IPS-15b (cell line): ENCODE results near the gene DDR1.
"Not testable (repeated sequence)": the region's sequence is repeated elsewhere in the genome, so short reads cannot be mapped to it uniquely, and the experiment has no call there.

Experiments used
- H3K27me3 ChIP-seq: one replicate; pipeline ENCODE4 v1.6.1; 2013; ENCODE audit warnings: low read length; ENCODE audit not compliant: control insufficient read depth, insufficient read depth
- H3K36me3 ChIP-seq: one replicate; pipeline ENCODE4 v1.6.1; 2013; ENCODE audit warnings: low read length; ENCODE audit not compliant: control insufficient read depth, insufficient read depth
- H3K4me1 ChIP-seq: one replicate; pipeline ENCODE4 v1.6.1; 2013; ENCODE audit warnings: mild to moderate bottlenecking, low read length; ENCODE audit not compliant: control insufficient read depth, insufficient read depth
- H3K4me3 ChIP-seq: one replicate; pipeline ENCODE4 v1.5.1; 2013; ENCODE audit warnings: low read depth, low read length
- H3K9ac ChIP-seq: one replicate; pipeline ENCODE4 v1.6.1; 2013; ENCODE audit warnings: low read depth, mild to moderate bottlenecking, low read length
- H3K9me3 ChIP-seq: one replicate; pipeline ENCODE4 v1.6.1; 2013; ENCODE audit warnings: mild to moderate bottlenecking, low read length; ENCODE audit not compliant: control insufficient read depth, insufficient read depth

The DDR1 gene

DNA sequence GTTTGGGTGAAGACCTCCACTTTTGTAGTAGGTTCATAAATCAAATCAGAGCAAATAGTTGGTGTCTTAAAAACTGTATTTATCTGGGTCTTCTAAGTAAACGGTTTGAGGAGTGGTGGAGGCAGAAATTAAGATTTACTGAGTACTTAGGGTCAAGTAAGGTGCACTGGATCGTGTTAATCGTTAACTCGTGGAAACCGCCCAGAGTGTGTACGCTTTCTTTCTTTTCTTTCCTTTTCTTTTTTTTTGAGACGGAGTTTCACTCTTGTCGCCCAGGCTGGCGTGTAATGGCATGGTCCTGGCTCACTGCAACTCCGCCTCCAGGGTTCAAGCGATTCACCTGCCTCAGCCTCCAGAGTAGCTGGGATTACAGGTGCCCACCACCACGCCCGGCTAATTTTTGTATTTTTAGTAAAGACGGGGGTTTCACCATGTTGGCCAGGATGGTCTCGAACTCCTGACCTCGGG lies 23.0 kb downstream of the DDR1 start:
- peak overlapping the region; percentile 89 for H3K4me3 ChIP-seq
- H3K9ac ChIP-seq, result peak overlapping the region; percentile 54

DNA sequence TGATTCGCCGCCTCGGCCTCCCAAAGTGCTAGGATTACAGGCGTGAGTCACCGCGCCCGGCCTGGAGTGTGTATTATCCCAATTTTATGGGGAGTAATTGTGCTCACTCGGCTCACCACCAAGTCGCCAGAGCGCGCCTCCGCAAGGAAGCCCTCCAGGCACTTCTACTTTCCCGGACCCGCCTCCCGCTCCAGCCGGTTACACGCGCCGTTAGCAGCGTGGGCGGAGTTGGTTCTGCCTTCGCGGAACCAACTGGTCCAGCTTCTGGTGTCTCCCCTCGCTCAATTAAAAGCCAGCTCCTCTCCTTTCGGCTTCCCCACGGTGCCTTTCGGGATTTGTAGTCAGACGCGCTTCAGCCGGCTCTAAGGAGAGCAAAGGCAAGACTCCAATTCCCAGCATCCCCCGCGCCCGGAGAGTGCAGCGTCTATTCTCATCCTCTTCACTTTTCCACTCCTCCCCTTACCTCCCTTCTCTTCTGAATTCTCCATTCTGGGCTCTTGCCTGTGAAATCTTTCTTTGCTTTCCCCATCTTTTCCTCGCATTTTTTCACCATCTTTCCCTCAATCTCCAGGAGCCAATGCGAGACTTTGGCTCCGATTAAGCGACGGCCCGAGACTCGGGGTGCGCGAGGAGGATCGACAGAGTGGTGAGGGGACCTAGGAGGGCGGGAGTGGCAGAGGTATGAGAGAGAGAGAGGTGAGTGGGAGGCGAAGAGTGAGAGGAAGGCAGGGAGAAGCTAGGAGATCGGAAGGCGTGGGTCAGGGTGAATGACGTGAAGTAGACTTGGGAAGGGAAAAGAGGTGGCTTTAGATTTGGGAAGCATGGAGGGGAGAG lies 23.7 kb downstream of the DDR1 start, which contains the start of gene GTF2H4:
Gene GTF2H4, plus strand, starts transcription at position 450 of the 834 bp plus-strand sequence.
- Histone ChIP-seq H3K4me1 (no peaks in the 10 kb centered on the region), H3K9ac (peak within 1 kb of the TSS; percentile 61), H3K36me3 (peaks cover 16% of the 10 kb centered on the region), H3K4me3 (peak within 1 kb of the TSS; percentile 89), H3K27me3 (no peaks in the 10 kb centered on the region), H3K9me3 (no peaks in the 10 kb centered on the region)

More for the DNA sequence above, 23.0 kb downstream of the DDR1 start:
- not testable (repeated sequence) for H3K4me1 ChIP-seq, H3K9me3 ChIP-seq, H3K27me3 ChIP-seq
- peaks cover 15% of the 10 kb centered on the region for H3K36me3 ChIP-seq

DNA sequence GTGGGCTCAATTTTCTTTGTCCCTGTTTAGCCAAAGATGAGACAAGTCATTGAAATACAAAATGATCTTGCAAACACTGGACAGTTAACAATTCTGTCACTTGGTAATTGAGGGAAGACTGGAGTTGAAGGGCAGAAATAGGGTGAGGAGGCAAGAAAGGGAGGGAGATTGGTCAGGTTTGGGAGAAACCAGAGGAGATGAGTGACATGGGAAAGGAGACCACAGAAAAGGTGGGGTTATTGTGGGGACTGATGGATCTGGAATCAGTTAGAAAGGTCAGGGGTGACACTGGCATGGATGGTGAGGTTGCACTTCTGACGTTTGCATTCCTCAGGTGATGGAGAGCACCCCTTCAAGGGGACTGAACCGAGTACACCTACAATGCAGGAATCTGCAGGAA lies 24.4 kb downstream of the DDR1 start:
- H3K27me3 ChIP-seq, result no peaks in the 10 kb centered on the region
- H3K9ac ChIP-seq, result peak overlapping the region; percentile 61
- H3K4me1 ChIP-seq, result no peaks in the 10 kb centered on the region
- no peaks in the 10 kb centered on the region for H3K9me3 ChIP-seq
- H3K36me3 ChIP-seq, result peaks cover 19% of the 10 kb centered on the region
- peak overlapping the region; percentile 89 for H3K4me3 ChIP-seq

DNA sequence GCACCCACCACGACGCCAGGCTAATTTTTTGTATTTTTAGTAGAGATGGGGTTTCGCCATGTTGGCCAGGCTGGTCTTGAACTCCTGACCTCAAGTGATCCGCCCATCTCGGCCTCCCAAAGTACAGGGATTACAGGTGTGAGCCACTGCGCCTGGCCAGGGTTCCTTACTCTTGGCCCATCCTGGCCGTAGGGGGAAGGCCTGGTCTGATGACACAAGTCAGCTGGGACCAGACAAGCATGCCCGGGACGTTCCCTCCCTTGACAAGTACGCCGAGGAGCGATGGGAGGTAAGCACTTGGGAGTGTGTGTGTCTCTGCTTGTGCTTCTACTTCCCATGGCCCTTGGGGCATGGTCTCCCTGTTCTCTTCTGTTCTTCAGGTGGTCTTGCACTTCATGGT lies 26.2 kb downstream of the DDR1 start:
- not testable (repeated sequence) for H3K4me3 ChIP-seq, H3K9me3 ChIP-seq, H3K4me1 ChIP-seq, H3K27me3 ChIP-seq, H3K9ac ChIP-seq
- peaks cover 19% of the 10 kb centered on the region for H3K36me3 ChIP-seq

DNA sequence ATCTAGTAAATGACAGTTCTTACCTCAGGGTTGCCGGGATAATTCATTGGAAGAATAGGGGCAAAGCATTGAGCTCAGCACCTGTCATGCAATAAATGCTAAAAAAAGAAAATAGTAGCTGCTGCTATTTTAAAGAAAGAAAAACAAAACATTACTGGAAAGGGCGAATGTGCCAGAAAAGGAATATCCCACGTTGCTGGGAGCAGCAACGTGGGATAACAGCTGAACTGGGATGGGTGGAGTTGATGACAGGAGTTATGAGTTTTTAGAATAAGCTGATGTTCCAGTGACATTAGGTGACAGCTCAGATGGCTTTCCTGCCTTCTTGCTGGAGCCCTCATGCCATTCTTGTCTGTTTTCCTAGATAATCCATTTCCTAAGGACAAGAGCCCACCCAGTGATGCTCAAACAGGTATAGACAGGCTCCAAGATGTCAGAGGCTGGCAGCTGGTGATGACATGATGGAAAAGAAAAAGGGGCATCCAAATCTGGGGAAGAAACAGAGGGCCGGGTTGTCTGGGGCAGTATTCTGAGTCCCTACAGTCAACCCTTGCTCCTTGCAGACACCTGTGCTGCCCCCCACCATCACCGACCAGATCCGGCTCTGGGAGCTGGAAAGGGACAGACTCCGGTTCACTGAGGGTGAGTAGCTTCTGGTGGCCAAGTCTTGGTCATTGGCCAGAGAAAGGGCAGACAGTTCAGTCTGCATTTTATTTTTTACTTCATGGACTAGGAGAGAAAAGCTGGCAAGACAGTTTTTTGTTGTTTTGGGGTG lies 28.6 kb downstream of the DDR1 start:
- Histone ChIP-seq H3K27me3 (no peaks in the 10 kb centered on the region), H3K9me3 (no peaks in the 10 kb centered on the region), H3K36me3 (peaks cover 31% of the 10 kb centered on the region), H3K9ac (peak overlapping the region; percentile 60), H3K4me3 (peak overlapping the region; percentile 79), H3K4me1 (peaks cover 5% of the 10 kb centered on the region)

DNA sequence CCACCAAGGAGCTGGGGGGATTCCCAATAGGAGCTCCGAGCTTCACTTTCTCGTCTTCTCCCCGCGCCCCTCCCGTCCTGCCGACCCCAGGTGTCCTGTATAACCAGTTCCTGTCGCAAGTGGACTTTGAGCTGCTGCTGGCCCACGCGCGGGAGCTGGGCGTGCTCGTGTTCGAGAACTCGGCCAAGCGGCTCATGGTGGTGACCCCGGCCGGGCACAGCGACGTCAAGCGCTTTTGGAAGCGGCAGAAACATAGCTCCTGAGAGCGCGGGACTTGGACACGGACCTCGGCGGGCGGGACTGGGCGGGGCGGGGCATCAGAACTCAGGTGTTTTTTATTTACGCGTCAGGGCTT lies 29.4 kb downstream of the DDR1 start:
- Histone ChIP-seq H3K4me3 (peak overlapping the region; percentile 79), H3K9ac (peak overlapping the region; percentile 60), H3K9me3 (no peaks in the 10 kb centered on the region), H3K4me1 (peaks cover 5% of the 10 kb centered on the region), H3K36me3 (peaks cover 37% of the 10 kb centered on the region), H3K27me3 (no peaks in the 10 kb centered on the region)

DNA sequence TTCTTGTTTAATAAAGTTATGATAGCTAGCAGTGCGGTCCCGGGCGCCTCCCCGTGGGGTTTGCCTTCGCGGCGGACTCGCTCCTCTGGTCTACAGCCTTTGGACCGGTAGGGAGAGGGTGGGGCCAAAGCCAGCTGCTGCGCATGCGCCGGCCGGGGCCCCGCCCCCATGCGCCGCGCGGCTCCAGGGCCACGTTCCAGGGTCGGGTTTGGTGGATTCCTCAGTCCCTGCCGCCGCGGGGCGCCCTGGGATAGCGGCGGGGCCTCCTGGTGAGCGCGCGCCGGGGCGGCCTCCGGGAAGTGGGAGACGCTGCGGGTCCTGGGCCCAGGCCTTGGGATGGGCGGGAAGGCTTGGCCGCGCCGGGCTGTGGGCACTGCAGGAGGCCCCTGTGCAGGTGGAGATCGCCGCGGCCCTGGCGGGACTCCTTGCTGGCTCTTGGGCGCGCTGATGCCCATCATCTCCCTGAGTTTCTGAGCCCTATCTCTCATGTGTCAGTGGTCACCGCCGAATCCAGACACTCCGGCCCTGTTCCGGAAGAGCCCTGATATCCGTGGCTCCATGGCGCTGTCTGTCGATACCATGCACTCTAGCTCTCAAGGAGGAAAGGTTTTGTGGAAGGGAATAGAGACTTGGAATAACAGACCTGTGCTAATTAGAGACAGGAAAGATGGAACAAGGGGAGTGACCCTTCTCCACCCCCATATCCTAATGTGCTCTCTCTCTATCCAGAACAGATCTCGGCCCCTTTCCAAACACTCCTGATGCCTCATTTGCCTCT lies 29.9 kb downstream of the DDR1 start, which contains the start of gene VARS2:
Gene VARS2, plus strand, starts transcription at position 163 of the 778 bp plus-strand sequence. Its CDS starts 599 bp downstream, at position 762.
- Histone ChIP-seq H3K4me1 (peaks cover 5% of the 10 kb centered on the region), H3K27me3 (no peaks in the 10 kb centered on the region), H3K9me3 (no peaks in the 10 kb centered on the region), H3K4me3 (peak within 1 kb of the TSS; percentile 79), H3K9ac (peak within 1 kb of the TSS; percentile 61), H3K36me3 (peaks cover 40% of the 10 kb centered on the region)

DNA sequence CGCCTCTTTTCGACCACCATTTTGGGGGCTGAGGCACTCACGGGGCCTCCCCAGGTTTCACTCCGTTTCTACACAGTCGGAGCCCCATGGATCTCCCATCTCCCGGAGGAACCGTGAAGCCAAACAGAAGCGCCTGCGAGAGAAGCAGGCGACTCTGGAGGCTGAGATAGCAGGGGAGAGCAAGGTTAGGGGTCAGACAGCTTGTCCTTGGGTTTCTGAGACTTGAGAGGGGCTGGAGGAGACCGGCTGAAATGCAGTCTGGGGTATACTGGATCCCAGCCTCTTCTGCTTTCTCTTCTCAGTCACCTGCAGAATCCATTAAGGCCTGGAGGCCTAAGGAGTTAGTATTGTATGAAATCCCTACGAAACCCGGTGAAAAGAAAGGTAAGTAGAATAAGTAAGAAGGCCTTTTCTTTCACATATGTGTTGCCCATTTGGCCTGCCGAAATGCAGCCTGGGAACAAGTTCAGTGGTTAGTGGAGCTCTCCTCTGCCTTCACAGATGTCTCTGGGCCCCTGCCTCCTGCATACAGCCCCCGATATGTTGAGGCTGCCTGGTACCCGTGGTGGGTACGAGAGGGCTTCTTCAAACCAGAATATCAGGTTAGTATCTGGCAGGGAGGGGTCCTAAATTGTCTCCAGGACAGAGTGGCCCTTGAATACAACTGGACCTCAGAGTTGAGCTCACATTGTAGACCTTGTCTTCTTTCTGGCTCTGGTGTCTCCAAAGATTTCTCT lies 30.7 kb downstream of the DDR1 start:
- peaks cover 43% of the 10 kb centered on the region for H3K36me3 ChIP-seq
- H3K4me1 ChIP-seq, result peaks cover 5% of the 10 kb centered on the region
- H3K9ac ChIP-seq, result peak overlapping the region; percentile 61
- H3K9me3 ChIP-seq, result no peaks in the 10 kb centered on the region
- H3K4me3 ChIP-seq, result peak overlapping the region; percentile 79
- H3K27me3 ChIP-seq, result no peaks in the 10 kb centered on the region

DNA sequence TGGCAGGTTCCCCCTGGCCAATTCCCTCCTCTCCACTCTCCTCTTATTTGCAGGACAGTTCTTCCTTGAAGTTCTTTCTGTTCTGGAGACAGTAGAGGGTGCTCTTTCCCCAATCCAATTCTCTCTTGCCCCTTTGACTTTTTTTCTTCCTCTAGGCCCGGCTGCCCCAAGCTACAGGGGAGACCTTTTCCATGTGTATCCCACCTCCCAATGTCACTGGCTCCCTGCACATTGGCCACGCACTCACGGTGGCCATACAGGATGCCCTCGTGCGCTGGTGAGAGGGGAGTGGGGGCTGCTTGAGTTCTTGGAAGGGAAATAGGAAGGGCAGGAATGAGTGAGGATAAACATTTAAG lies 31.2 kb downstream of the DDR1 start:
- Histone ChIP-seq H3K4me1 (peaks cover 5% of the 10 kb centered on the region), H3K9ac (no peak overlapping the region), H3K9me3 (no peaks in the 10 kb centered on the region), H3K4me3 (no peak overlapping the region), H3K27me3 (no peaks in the 10 kb centered on the region), H3K36me3 (peaks cover 43% of the 10 kb centered on the region)

DNA sequence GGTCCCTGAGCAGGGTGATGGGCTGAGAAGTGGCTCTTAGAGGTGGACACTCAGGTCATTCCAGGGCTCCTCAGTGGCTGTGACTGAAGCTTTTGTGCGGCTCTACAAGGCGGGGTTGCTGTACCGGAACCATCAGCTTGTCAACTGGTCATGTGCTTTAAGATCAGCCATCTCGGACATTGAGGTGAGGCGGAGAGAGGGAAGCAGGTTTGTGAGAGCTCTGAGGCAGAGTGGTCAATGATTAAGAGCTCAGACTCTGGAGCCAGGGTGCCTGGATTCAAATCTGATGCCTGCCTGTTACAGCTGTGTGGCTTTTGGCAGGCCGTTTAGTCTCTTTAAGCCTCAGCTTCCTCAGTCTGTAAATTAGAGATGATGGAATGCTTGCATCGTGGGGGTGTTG lies 32.7 kb downstream of the DDR1 start:
- Histone ChIP-seq H3K27me3 (no peaks in the 10 kb centered on the region), H3K9me3 (no peaks in the 10 kb centered on the region), H3K9ac (no peak overlapping the region), H3K4me1 (peaks cover 5% of the 10 kb centered on the region), H3K36me3 (peaks cover 44% of the 10 kb centered on the region), H3K4me3 (no peak overlapping the region)

DNA sequence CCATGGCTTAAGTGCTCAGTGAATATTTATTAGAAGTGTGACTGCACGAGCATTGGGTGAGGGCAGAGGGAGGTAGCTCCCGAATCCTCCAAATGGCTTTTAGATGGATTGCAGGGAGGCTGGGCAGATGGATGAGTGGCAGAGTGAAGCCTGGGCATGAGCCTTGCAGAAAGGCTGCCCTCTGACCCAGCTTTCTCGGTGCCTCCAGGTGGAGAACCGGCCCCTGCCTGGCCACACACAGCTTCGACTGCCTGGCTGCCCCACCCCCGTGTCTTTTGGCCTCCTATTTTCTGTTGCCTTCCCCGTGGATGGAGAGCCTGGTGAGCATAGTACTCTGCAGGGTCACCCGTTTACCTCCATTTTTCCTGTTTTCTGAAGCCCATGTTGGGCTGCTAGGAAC lies 33.2 kb downstream of the DDR1 start:
- H3K9ac ChIP-seq, result no peak overlapping the region
- peaks cover 41% of the 10 kb centered on the region for H3K36me3 ChIP-seq

More for the DNA sequence above, 33.2 kb downstream of the DDR1 start:
- peaks cover 5% of the 10 kb centered on the region for H3K4me1 ChIP-seq
- H3K27me3 ChIP-seq, result no peaks in the 10 kb centered on the region
- H3K9me3 ChIP-seq, result no peaks in the 10 kb centered on the region
- H3K4me3 ChIP-seq, result no peak overlapping the region
